GM12878 (cell line): ENCODE results near the gene ANKRD28. TPM values are rescaled to one million over a fixed set of nuclear protein-coding genes. Genes with fewer than 3 reads are reported as not detected.

Experiments
- ATAC-seq: fragments of 200-7000 bp; cut with Tn5 transposase; 3 replicates; pipeline ENCODE4 v1.9.1; 2020; ENCODE audit warnings: mild to moderate bottlenecking, moderate library complexity
- BruUV-seq: library from RNA; stranded (reverse); fragments of 400-500 nt; replicated peaks from 2 replicates; lab custom pipeline; 2021; lab: Mats Ljungman, UMichigan
- CTCF ChIA-PET: fragments of 300-600 bp; sonication (Branson Sonifier 250); formaldehyde crosslinking; extraction: SDS; loops from one replicate; lab custom pipeline; 2021; ENCODE audit warnings: inconsistent platforms; lab: Yijun Ruan, JAX
- POLR2A ChIA-PET: fragments of 350-600 bp; formaldehyde crosslinking; extraction: SDS; loops from one replicate; lab custom pipeline; 2021; ENCODE audit warnings: inconsistent platforms; lab: Charles Lee
- RAD21 ChIA-PET: fragments of 300-600 bp; sonication (Branson Sonifier 250); formaldehyde crosslinking; loops from one replicate; lab custom pipeline; 2023; ENCODE audit warnings: antibody characterized with exemption; ENCODE audit not compliant: unreplicated experiment; lab: Charles Lee
- SMC1A ChIA-PET: fragments of 300-600 bp; sonication (Branson Sonifier 250); formaldehyde crosslinking; loops from one replicate; lab custom pipeline; 2023; ENCODE audit not compliant: unreplicated experiment, uncharacterized antibody; lab: Charles Lee
- DNase-seq: peaks from one replicate; pipeline ENCODE4 v3.0.0-alpha.2; 2011; ENCODE audit warnings: low read depth, low spot score
- FAIRE-seq: peaks from 3 replicates; lab custom pipeline; 2011; peaks lifted over from hg19 to GRCh38; lab: Jason Lieb, UNC
- H2AFZ ChIP-seq: 2 replicates; pipeline ENCODE4 v1.6.0; 2011; ENCODE audit warnings: low read depth, low read length, control low read depth; ENCODE audit not compliant: control insufficient read depth
- H3K27ac ChIP-seq: 2 replicates; pipeline ENCODE4 v1.5.1; 2011; ENCODE audit warnings: control low read depth; ENCODE audit not compliant: control insufficient read depth, insufficient read depth
- H3K27me3 ChIP-seq, 2 experiments: replicated peaks in 1 of 2; 2 replicates each; pipeline versions ENCODE4 v1.6.0 to v1.6.1; 2011; ENCODE audit warnings: low read length in 1 of 2; ENCODE audit not compliant: control insufficient read depth in 2 of 2, insufficient read depth in 2 of 2
- H3K36me3 ChIP-seq, 2 experiments: 2 replicates each; pipeline ENCODE4 v1.5.1; 2011; ENCODE audit warnings: low read length in 1 of 2; ENCODE audit not compliant: control insufficient read depth in 2 of 2, insufficient read depth in 2 of 2
- H3K4me1 ChIP-seq: 2 replicates; pipeline ENCODE4 v1.6.1; 2011; ENCODE audit warnings: mild to moderate bottlenecking, low read length, moderate library complexity, mixed read lengths; ENCODE audit not compliant: control insufficient read depth, insufficient read depth
- H3K4me2 ChIP-seq: 2 replicates; pipeline ENCODE4 v1.6.0; 2011; ENCODE audit warnings: control low read depth; ENCODE audit not compliant: control insufficient read depth, insufficient read depth
- H3K4me3 ChIP-seq: fragments of 200-600 bp; sonication (generic); 2 replicates; pipeline ENCODE4 v1.5.1; 2016
- H3K79me2 ChIP-seq: 2 replicates; pipeline ENCODE4 v1.6.0; 2011; ENCODE audit warnings: low read length; ENCODE audit not compliant: control insufficient read depth, insufficient read depth
- H3K9ac ChIP-seq: 2 replicates; pipeline ENCODE4 v1.8.0; 2011; ENCODE audit warnings: low read length, control low read depth, mixed read lengths; ENCODE audit not compliant: control insufficient read depth, insufficient read depth
- H3K9me3 ChIP-seq: replicated peaks from 3 replicates; pipeline ENCODE4 v1.5.1; 2011; ENCODE audit warnings: mild to moderate bottlenecking, low read length; ENCODE audit not compliant: control insufficient read depth, insufficient read depth
- H4K20me1 ChIP-seq: 2 replicates; pipeline ENCODE4 v1.6.0; 2011; ENCODE audit not compliant: control insufficient read depth, insufficient read depth
- CBX5 ChIP-seq: sonication (generic); IDR thresholded peaks from 2 replicates; pipeline ENCODE4 v1.6.1; 2016; ENCODE audit warnings: low read depth, moderate library complexity, mild to moderate bottlenecking, inconsistent platforms
- CTCF ChIP-seq, 3 experiments: IDR thresholded peaks in 2 of 3; conservative IDR thresholded peaks in 1 of 3; 2 replicates each; pipeline ENCODE4 v1.5.1; 2011; ENCODE audit warnings: low read depth in 3 of 3, low read length in 3 of 3, mild to moderate bottlenecking in 3 of 3, control low read depth in 2 of 3, moderate library complexity in 2 of 3, inconsistent platforms in 1 of 3, mixed read lengths in 1 of 3; ENCODE audit not compliant: control insufficient read depth in 2 of 3, insufficient read depth in 1 of 3; ENCODE audit errors: extremely low read depth in 1 of 3
- GATAD2B ChIP-seq: fragments of 450-650 bp; conservative IDR thresholded peaks from 2 replicates; pipeline ENCODE4 v1.6.1; 2017; ENCODE audit warnings: low read depth, mild to moderate bottlenecking, moderate library complexity
- MEF2B ChIP-seq: fragments of 450-650 bp; IDR thresholded peaks from 2 replicates; pipeline ENCODE4 v1.6.1; 2018; ENCODE audit warnings: mild to moderate bottlenecking, moderate library complexity; ENCODE audit not compliant: partially characterized antibody, poor library complexity, severe bottlenecking
- MTA2 ChIP-seq: fragments of 450-650 bp; IDR thresholded peaks from 2 replicates; pipeline ENCODE4 v1.6.1; 2016; ENCODE audit warnings: low read depth, mild to moderate bottlenecking, moderate library complexity
- NFYB ChIP-seq: IDR thresholded peaks from 2 replicates; pipeline ENCODE4 v1.6.1; 2011; ENCODE audit warnings: low read depth, mild to moderate bottlenecking, low read length, improper control_type of control experiment, moderate library complexity; ENCODE audit not compliant: insufficient read depth
- RAD21 ChIP-seq: IDR thresholded peaks from 2 replicates; pipeline ENCODE4 v1.6.1; 2011; ENCODE audit warnings: mild to moderate bottlenecking, low read depth, low read length, moderate library complexity; ENCODE audit not compliant: insufficient read depth
- YY1 ChIP-seq: IDR thresholded peaks from 2 replicates; pipeline ENCODE4 v1.6.1; 2011; ENCODE audit warnings: low read depth, mild to moderate bottlenecking, low read length
- WGBS: methylation state at CpG from one replicate; pipeline ENCODE4 v1.1.6; 2016; ENCODE audit warnings: low lambda C conversion rate; ENCODE audit not compliant: insufficient replicate concordance, insufficient coverage; ENCODE audit errors: missing lambda C conversion rate; 5-methylcytosine and 5-hydroxymethylcytosine counted together
- in situ Hi-C: fragments of 300-500 bp; cut with MboI; formaldehyde crosslinking; loops from 9 replicates; pipeline ENCODE4 v1.14.3; 2018; ENCODE audit warnings: mixed read lengths
- intact Hi-C: fragments of 100-400 bp; cut with micrococcal nuclease; formaldehyde crosslinking; loops from one replicate; pipeline ENCODE4 v1.14.2; 2022; ENCODE audit not compliant: unreplicated experiment
- polyA plus RNA-seq, 11 experiments: library from polyadenylated mRNA; depleted of rRNA in 4 of 11; unstranded in 6 of 11; stranded (reverse) in 5 of 11; fragments of >200 nt; fragmentation: Nextera tagmentation in 4 of 11; fragmentation: Illumina TruSeq in 1 of 11; extraction: Ambion mirVana in 4 of 11; extraction: Trizol in 1 of 11; gene quantifications; 1 replicate in 1 of 11; 2 replicates in 10 of 11; pipeline versions ENCODE4 v1.2.1 to v1.2.3, GENCODE V29; 2011 to 2016; ENCODE audit warnings: inconsistent platforms in 2 of 11, missing spikeins in 2 of 11, low read depth in 1 of 11
- total RNA-seq, 4 experiments: library from RNA; depleted of rRNA in 3 of 4; stranded (reverse); fragments of >200 nt in 3 of 4; fragmentation: Illumina TruSeq in 1 of 4; extraction: Trizol in 1 of 4; gene quantifications; 2 replicates each; pipeline versions ENCODE4 v1.2.1 to v1.2.3, GENCODE V29; 2013 to 2021

ANKRD28 gene
- total and polyA plus RNA-seq, 10 of the 15 experiments (the other 5 are each of a cell fraction or from before 2014, with no cell fraction given) = 11.2 to 105 (median 38.3) TPM

GRCh38 chr3:15693355-15693754 lies 104.4 kb downstream of the ANKRD28 start:
- WGBS = 0% methylated on average over 1 of the region's 1 CpG
- Histone ChIP-seq H3K27ac (no peak overlapping the region), H2AFZ (no peak overlapping the region), H3K9ac (no peak overlapping the region), H3K36me3 (peaks cover 6 to 12% of the 10 kb centered on the region in 2 experiments), H3K4me1 (no peaks in the 10 kb centered on the region), H3K27me3 (no peaks in the 10 kb centered on the region), H3K4me2 (no peak overlapping the region), H3K4me3 (no peak overlapping the region), H4K20me1 (no peaks in the 10 kb centered on the region), H3K79me2 (no peaks in the 10 kb centered on the region), H3K9me3 (no peaks in the 10 kb centered on the region)
- ChIA-PET POLR2A (interaction anchor here (0.6 kb wide), 1 partner anchor 1986 kb away, joined by 3 read pairs; no protein-coding TSS in a partner anchor), SMC1A (interaction anchor here (0.6 to 3.2 kb wide), 6 partner anchors 10 to 189 kb away, joined by 3 to 15 read pairs (median 4); no protein-coding TSS in a partner anchor), RAD21 (interaction anchor here (0.9 to 1.0 kb wide), 2 partner anchors 118 to 119 kb away, joined by 4 read pairs; no protein-coding TSS in a partner anchor), CTCF (interaction anchor here (1.4 to 2.0 kb wide), 3 partner anchors 10 to 118 kb away, joined by 6 to 10 read pairs (median 7); no protein-coding TSS in a partner anchor)
- in situ Hi-C loops (no loop called here), intact Hi-C loops (loop anchor here (5.0 kb wide), 1 partner anchor 119 kb away; no protein-coding TSS in a partner anchor)
- no peak for TF ChIP-seq MTA2
- peak; percentile 44 for TF ChIP-seq RAD21
- TF ChIP-seq CTCF (IDR thresholded peaks at IDR 0.05 in 2 of 3, conservative IDR thresholded peaks at IDR 0.05 in 1 of 3; ENCODE audit: control insufficient read depth in 2 of 3, extremely low read depth in 1 of 3, insufficient read depth in 1 of 3, low read depth in 3 of 3, low read length in 3 of 3) = peak in 1 of 3 experiments; percentile 7; a peak in 1 of 6 replicates
- TF ChIP-seq GATAD2B = no peak
- no peak for TF ChIP-seq NFYB
- TF ChIP-seq YY1 = no peak
- TF ChIP-seq CBX5 = no peak
- TF ChIP-seq MEF2B = no peak
- BruUV-seq = no TSS peak
- DNase-seq (no peak), FAIRE-seq (no peak), ATAC-seq (peak; percentile 61)
